Hepatocyte (in vitro differentiated cells): ENCODE results near the gene SLC1A3.

Experiments
- CTCF ChIP-seq: fragments of 200-600 bp; sonication (generic); IDR thresholded peaks from 2 replicates; pipeline ENCODE4 v1.5.1; 2016; ENCODE audit warnings: antibody characterized with exemption, mild to moderate bottlenecking; ENCODE audit not compliant: poor library complexity
- EZH2 ChIP-seq: fragments of 200-600 bp; sonication (generic); IDR thresholded peaks from 2 replicates; pipeline ENCODE4 v1.6.1; 2016; ENCODE audit warnings: antibody characterized with exemption, mild to moderate bottlenecking, borderline replicate concordance
- EZH2phosphoT487 ChIP-seq: fragments of 200-600 bp; sonication (generic); IDR thresholded peaks from one replicate; pipeline ENCODE4 v1.6.1; 2018; ENCODE audit warnings: antibody characterized with exemption, mild to moderate bottlenecking, low read depth, moderate library complexity; ENCODE audit not compliant: unreplicated experiment, severe bottlenecking

- TF ChIP-seq CTCF (no peak), EZH2 (no peak), EZH2phosphoT487 (no peak)
Observed at GRCh38 chr5:36606036-36606427, 374 bp upstream of the SLC1A3 start.
